GM12874 (cell line): Measurements from ENCODE around the gene GPR107.

Experiments
- CTCF ChIP-seq: IDR thresholded peaks from 2 replicates; pipeline ENCODE4 v1.5.1; 2011; ENCODE audit warnings: low read depth, mild to moderate bottlenecking, control low read depth, low read length, moderate library complexity; ENCODE audit not compliant: insufficient read depth

Gene GPR107

GRCh38 chr9:130124085-130124860, 70.6 kb downstream of the GPR107 start:
- TF ChIP-seq CTCF, result no peak

GRCh38 chr9:130126721-130127433, 73.2 kb downstream of the GPR107 start:
- TF ChIP-seq CTCF, result no peak

GRCh38 chr9:130128251-130128650, 74.5 kb downstream of the GPR107 start:
- no peak for TF ChIP-seq CTCF

- no peak for TF ChIP-seq CTCF
These were observed 75.2 kb downstream of the GPR107 start for GRCh38 chr9:130128733-130129431.

- no peak for TF ChIP-seq CTCF
These were observed 75.8 kb downstream of the GPR107 start for GRCh38 chr9:130129432-130130061.

GRCh38 chr9:130132746-130133145, 79.0 kb downstream of the GPR107 start:
- no peak for TF ChIP-seq CTCF
